ENCODE measurements around the gene HM13.
A peak's percentile ranks its signal among the peaks of the same experiment; 100 is the strongest.
"Not testable (repeated sequence)": the region's sequence is repeated elsewhere in the genome, so short reads cannot be mapped to it uniquely, and the experiment has no call there.

The HM13 gene

DNA sequence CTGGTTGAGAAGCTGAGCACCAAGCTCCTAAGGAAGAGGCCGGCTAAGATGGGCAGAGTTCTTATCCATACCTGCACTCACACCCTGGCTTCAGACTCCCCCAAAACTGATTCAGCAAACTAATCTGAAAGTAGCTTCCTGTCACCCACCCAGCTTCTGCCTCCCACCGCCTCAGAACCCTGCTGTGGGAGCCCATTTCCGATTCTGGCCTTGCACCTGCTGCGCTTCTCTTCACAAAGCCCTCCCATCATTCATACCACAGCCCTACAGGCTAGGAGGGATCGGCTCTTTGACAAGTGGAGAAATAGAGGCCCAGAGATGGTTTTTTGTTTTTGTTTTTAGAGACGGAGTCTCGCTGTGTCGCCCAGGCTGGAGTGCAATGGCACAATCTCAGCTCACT lies 28.7 kb downstream of the HM13 start:
- DNase-seq (ENCODE audit: low read depth), result no peak

DNA sequence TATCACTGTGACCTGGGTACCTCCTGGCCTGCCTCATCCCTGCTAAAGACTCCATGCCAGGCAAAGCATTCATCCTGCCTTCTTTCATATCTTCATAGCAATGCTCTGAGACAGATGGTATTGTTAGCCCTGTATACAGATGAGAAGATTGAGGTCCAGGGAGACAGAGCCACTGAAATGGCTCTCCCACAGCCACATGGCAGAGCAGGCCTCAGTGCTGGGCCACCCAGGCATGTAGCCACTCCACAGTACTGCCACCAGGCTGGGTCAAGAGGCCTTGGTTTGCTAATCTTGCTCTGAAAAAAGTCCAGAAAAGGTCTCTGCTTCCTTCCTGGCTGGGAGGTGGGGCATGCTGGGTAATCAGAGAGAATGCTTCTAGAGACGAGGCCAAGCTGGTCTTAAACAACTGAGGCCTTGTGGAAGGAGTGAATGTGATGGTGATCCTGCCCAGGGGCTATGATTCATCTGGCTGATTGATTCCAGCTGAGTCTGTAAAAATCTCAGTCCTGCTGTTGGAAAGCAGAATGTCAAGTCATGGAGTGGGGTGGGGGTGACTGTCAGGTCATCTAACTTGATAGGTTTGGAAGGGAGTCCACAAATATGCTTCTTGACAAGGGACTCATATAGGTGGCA lies 29.8 kb downstream of the HM13 start:
- DNase-seq (ENCODE audit: low read depth), result no peak

DNA sequence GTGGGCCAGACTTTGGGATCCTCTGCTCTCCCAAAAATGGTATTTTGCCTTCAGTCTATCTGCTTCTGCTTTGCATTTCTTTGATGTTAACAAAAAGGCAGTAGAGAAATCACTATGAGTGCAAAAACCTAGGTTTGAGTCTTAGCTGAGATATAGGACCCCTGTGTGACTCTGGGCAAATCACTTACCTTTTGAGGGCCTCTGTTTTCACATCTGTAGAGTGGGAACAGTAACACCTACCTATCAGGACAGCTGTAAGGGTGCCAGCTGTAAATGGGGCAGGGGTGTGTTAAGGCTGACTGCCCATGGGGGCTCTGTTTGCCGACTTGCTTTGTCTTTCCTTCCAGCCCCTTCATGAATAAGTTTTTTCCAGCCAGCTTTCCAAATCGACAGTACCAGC lies 30.4 kb downstream of the HM13 start:
- DNase-seq (ENCODE audit: low read depth), result no peak

DNA sequence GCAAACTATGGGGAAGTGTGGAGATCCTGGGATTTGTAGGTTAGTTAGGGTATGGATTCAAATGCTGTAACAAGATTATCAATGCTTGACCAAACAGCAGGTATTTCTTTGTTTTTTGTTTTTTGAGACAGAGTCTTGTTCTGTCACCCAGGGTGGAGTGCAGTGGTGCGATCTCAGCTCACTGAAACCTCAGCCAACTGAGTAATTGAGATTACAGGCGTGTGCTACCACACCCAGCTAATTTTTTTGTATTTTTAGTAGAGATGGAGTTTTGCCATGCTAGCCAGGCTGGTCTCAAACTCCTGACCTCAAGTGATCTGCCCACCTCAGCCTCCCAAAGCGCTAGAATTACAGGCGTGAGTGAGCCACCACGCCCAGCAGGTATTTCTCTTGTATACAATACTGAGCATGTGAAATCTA lies 31.4 kb downstream of the HM13 start:
- not testable (repeated sequence) for DNase-seq (ENCODE audit: low read depth)

DNA sequence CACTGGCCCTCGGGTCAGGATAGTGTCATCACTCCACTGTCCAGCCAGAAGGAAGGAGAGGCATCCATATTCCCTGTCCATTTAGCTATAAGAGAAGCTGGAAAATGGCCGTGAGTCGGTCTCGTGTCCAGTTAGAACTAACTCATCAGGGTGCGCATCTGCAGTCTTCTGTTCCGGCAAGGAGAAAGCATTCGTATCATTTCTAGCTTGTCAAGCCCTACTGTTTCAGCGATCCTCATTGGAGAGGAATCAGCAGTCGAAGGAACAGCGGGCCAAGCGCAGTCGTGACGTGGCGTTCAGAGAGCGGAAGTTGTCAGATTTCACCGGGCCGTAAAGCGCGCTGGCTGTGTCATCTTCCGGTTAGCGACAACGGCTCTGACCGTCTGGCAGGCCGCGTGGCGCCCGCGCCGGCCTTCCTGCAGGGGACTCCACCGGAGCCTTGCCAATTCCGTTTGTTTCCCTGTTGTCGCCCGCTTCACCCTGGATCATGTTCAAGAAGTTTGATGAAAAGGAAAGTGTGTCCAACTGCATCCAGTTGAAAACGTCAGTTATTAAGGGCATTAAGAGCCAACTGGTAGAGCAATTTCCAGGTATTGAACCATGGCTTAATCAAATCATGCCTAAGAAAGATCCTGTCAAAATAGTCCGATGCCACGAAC lies 32.9 kb downstream of the HM13 start:
- peak; percentile 71 for DNase-seq (ENCODE audit: low read depth)

DNA sequence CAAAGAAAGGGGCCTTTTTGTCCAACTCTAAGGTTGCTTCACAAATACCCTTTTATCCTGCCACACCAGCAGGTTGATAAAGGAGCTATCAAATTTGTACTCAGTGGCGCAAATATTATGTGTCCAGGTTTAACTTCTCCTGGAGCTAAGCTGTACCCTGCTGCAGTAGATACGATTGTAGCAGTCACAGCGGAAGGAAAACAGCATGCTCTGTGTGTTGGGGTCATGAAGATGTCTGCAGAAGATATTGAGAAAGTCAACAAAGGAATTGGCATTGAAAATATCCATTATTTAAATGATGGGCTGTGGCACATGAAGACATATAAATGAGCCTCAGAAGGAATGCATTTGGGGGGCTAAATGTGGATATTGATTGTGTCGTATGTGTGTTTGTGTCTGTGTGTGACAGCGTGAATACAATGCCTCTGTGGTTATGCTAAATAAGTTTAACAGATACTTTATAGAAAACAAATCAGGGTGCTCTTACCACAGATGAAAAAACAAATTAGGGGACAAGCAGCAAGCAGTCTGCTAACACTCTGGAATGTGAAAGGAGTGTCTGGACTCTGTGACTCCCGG lies 33.6 kb downstream of the HM13 start:
- no peak for DNase-seq (ENCODE audit: low read depth)

DNA sequence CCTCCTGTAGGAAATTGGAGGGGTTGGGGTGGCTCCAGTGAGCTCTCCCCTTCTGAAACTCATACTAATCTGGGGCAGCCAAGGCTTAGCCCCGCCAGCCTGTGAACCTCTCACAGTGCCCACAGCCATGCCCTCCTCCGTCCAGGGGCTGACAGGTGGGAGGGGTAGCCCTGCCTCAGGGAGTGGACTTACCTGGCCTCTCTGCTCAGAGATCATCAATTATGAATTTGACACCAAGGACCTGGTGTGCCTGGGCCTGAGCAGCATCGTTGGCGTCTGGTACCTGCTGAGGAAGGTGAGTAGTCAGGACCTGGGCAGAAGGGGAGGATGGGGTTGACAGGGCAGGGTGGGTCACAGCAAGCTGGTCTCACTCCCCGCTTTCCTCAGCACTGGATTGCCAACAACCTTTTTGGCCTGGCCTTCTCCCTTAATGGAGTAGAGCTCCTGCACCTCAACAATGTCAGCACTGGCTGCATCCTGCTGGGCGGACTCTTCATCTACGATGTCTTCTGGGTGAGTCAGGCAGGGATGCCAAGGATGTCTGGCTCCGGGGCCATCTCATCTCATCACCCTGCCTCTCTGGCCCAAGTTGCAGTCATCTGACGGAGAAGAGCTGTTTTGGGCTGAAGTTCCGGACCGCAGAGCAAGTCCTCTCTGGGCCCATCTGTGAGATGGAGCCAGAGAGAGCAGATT lies 34.7 kb downstream of the HM13 start:
- no peak for DNase-seq (ENCODE audit: low read depth)

DNA sequence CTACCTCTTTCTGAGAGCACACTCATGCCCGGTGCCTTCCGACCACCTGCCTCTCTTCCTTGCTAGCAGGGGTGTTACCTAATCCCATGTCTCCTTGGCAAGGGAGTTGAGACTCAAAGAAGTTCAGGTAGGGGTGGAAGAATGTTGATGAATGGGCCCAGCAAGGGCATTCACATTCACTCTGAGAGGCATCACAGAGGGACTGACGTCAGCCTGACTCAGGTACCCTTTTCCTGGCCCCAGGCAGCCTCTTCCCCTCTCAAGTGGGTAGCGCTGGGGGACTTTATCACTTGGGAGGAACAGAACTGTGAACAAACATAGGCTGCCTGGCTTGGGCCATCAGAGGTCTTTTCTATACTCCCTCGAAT lies 35.3 kb downstream of the HM13 start:
- no peak for DNase-seq (ENCODE audit: low read depth)

DNA sequence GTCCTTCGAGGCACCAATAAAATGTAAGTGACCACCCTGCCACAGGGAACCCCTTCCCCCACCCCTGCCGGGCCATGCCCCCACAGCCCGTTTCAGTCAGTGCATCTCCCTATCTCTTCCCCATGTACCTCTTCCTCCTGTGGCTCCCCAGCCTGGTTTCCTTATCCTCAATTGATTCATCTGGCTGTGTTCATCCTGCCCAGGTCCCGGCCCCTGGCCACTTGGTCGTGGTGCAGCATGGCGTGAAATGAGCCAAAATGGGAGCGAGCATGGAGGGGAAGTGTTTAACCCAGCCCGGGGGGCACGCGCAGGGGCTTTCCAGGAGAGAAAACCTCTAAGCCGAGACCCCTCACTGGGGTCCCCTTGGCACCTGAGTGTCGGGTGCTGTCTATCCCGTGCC lies 35.9 kb downstream of the HM13 start:
- DNase-seq (ENCODE audit: low read depth), result no peak

DNA sequence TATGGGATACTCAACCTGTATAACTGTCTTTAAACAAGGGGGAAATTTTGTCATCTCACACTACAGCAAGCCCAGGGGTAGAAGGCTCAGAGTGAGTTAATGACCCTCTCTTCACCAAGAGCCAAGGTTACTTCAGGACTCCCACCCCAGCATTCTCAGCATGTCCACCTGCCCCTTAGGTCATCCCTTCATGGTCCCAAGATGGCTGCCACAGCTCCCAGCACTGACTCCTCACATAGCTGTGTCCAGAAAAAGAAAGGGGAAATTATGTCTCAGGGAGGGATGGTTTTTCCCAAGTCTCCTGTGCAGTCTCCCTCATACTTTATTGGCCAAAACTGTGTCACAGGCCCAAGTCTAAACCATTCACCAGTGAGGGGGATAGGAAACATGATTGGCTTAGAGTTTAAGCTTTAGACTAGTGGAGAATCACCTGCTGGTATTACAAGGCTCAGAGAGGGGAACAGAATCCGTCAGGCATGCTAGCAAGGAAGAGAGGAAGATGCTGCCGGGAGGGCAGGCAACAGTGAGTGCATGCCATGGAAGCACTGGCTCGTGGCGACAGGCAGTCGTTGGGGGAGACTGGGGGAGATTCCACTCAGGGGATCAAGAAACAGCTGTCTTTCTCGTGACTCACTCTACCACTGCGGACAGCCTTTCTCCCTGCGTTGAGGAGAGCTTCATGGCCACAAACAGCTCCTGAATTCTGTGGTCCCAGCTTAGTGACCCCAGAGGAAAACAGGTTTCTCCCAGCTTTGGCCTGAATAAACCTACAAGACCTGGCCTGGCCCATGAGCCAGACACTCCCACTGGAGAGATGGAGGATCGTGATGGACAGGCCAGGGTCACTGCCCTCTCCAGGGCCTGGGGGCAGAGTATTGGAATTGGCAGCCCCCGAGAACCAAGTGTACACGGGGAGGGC lies 37.2 kb downstream of the HM13 start:
- no peak for DNase-seq (ENCODE audit: low read depth)

DNA sequence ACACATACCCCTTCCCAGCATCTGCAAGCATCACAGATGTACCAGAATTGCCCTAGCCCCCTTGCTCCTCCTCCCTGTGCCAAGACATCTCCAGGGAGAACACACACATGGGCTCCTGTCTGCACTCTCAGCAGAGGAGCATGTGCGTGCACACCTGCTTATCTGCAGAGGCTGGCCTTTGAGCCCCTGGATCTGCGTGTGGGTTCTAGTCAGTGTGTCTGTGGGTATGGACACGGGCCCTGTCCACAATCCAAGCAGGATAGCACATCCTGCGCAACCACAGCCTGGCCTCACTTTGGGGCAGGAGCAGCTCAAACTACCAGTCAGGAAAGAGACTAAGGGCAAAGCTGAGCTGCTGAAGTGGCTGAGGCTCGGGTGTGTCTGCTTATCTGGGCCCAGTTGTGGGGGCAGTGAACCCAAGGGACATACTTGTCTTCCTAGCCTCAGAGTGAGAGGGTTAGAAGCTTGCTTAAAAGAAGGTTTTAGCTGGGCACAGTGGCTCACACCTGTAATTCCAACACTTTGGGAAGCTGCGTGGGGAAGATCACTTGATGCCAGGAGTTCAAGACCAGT lies 41.0 kb downstream of the HM13 start:
- no peak for DNase-seq (ENCODE audit: low read depth)

DNA sequence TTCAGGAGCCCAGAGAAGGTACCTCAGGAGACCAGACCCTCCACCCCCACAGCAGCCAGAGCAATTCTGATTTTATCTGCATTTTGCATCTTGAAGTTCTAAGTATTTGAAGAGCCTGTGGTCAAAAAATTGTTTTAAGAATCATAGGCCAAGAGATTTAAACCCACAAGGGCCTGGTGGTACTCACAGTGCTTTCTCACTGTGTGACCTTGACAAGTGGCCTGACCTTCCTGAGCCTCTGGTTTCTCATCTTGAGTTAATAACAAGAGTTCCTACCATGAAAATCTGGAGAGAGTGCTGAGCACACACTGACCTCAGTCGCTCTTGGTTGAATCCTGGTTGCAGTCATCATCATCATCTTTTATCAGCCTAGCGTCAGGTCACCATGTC lies 45.5 kb downstream of the HM13 start:
- no peak for DNase-seq (ENCODE audit: low read depth)

DNA sequence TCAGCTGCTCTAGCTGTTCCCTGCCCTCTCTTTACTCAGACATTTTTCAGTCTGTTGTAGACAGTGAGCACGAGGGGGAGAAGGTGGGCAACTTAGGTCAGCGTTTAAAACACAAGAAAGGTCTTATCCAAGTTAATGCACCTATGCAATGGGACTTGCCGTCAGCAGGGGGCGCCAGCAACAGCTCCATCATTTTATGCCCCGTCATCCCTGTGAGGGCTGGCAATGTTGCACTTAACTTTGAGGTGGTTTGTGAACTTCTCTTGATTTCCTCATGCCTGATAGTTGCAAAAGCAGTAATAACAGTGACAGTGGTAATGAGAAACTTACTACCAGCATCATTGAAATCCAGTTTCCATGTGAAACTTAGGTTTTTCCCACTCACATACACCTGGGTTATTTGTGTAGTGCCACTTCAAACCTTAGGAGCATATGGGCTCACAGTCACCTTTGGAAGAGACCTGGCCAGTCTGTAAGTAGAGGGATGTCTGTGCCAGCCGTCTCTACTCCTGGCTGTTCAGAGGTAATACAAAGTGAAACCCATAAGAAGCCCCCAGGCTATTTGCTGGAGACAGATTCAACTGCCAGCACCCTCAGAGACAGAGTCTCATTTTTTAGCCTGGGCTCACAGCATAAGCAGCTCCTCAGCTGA lies 46.0 kb downstream of the HM13 start:
- peak; percentile 57 for DNase-seq (ENCODE audit: low read depth)

DNA sequence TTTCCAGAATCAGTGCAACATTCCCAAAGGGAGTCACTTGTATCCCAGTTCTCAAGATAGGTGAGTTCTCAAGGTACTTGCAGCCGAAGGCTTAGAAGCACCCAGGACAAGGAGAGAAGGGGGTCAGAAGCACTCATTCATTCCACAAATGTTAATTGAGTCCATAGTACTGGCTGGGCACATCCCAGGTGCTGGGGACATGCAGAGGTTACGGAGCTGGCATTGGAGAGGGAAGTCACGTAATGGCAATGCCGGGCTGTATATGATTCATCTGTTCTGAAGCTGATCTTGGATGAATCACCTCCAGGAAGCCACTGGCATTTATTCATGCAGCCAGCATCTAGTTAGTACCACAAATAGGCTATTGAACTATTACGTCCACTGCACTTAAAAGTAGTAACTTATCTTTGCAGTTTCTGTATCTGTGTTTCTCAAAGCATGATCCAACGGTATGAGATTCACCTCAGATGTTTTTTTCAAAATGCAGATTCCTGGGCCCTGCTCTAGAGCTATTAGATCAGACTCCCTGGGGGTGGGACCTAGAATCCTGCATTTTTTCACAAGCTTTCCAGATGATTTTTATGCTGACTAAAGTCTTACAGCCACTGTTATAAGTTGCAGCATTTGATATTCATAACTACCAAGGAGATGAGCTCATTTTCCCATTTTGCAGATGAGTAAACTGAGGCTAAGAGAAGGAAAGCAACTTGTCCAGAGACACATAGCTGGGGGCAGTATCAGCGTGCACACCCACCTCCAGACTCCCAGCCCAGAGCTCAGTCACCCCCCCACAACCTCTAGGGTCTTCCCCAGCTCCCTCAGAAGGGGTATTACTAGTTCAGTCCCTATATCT lies 46.7 kb downstream of the HM13 start:
- no peak for DNase-seq (ENCODE audit: low read depth)

DNA sequence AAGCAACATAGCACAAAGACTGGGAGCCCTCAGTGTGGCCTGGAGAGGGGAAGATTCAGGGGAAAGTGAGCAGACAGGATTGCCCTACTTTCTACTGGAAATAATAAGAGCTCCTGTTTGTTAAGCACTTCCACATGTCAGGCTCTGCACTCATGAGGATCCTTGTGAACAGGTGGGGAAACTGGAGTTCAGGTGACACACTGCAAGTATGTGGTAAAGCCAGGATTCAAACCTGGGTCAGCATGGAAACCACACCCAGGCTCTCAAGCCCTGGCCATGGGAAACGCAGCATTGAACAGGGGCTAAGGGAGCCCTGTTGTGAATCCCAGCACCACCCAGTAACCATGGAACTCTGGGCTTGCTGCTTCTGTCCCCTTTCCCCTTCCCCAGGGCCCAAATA lies 48.0 kb downstream of the HM13 start:
- DNase-seq (ENCODE audit: low read depth), result no peak

DNA sequence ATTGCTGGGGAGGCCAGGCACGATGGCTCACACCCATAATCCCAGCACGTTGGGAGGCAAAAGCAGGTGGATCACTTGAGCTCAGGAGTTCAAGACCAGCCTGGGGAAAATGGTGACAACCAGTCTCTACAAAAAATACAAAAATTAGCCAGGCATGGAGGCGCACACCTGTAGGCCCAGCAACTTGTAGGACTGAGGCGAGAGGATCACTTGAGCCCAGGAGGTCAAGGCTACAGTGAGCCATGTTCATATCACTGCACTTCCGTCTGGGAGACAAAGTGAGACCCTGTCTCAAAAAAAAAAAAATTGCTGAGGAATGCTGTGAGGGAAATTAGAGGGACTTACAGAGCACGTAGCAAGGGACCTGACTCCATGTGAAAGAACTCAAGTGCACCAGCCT lies 50.0 kb downstream of the HM13 start:
- DNase-seq (ENCODE audit: low read depth), result no peak

DNA sequence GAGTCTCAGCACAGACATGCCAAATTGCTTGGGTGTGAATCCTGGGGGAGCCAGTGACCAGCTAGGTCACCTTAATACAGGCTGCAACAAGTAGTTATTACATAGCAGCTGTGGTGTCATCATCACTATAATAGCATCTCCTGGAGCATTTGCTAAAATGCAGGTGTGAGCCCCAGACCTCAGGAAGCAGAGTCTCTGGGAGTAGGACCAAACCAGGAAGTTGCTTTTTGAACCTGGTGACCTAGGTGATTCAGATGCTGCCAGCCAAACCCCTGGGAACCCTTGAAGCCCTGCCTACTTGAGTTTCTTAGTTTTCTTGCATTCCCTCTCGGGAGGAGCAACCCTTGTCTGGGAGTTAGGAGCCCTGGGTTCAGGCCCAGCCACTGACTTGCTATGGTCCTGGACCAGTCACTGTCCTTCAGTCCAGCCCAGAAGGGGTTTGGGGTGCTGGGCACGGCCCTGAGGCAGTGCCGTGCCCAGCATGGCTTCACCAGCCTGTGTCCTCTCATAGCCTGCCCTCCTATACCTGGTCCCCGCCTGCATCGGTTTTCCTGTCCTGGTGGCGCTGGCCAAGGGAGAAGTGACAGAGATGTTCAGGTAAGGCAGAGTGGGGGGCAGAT lies 51.6 kb downstream of the HM13 start:
- no peak for DNase-seq (ENCODE audit: low read depth)

DNA sequence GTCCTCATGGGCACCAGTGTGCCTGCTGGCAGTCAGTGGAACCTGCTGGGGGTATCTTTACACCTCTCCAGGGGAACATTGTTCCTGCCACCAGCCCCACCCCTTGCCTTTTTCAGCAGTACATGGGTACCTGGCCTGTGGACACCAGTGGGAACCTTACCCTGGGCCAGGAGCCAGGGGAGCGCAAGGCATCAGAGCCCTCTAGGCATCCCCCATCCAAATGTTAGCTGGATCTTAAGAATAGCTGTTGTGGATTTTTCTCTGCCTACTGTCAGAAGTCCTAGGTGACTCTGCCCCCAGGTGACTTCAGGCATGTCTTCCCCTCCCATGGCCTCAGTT lies 52.0 kb downstream of the HM13 start:
- no peak for DNase-seq (ENCODE audit: low read depth)

DNA sequence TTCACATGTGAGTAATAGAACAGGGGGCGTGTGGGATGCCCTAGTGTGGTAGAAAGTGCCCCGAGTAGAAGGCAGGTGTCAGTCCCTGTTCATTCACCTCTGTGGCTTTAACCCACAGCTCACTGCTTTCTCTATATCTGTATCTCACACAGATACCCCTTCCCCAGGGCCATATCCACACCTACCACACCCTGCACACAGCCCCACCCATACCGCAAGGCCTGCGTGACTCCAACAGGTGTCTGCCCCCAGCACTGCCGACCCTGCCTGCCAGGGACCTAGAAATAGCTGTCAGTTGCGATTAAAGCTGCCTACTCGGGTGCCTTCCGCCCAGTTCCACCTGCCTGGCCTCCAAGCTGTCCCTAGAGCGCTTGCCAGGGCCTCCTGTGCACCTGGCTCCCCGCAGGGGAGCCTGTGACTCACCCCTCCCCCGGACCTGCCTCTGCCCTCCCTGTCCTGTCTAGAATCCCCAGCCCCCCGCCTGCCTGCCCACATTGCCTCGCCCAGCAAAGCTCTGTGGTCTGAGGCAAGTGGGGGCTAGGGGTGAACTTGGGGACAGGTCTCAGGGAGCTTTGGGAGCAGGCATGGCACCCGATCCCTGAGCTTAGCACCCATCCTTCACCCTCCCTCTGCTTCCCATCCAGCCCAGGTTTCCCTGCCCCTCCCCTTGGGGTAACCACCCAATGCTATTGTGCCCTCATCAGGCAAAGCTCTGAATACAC lies 52.6 kb downstream of the HM13 start:
- peak; percentile 41 for DNase-seq (ENCODE audit: low read depth)

DNA sequence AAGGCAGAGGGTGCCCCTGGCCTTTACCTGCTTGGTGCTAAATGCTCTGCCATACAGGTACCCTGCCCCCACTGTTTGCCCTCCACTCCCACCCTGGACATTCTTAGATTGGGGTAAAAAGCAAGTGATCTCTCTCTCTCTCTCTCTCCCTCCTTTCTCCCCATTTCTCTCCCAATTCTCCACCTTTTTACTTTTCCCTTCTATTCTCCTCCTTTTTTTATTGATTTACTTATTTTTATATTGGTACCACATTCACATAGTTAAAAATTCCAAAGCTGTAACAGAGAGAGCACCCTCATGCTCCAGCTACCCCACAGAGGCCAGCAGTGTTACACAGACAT lies 53.1 kb downstream of the HM13 start:
- DNase-seq (ENCODE audit: low read depth), result no peak

Measured in stimulated activated CD4-positive, alpha-beta T cell treated with anti-CD3 and anti-CD28 coated beads, Interleukin-2, amount 100 ng/mL, for 4 hours (primary cell).